Breast epithelium (tissue), 4 donors: ENCODE data around the gene DOK5. TPM values are rescaled to one million over a fixed set of nuclear protein-coding genes. Genes with fewer than 3 reads are reported as not detected.

Experiments
- DNase-seq, 2 donors: peaks; one replicate each; pipeline ENCODE4 v3.0.0-alpha.2; 2019; ENCODE audit warnings: low spot score in 2 of 2
- H3K27ac ChIP-seq, 2 donors: fragments of 200-600 bp; sonication (generic) in 1 of 2; one replicate each; pipeline ENCODE4 v1.5.1; 2016 to 2019; ENCODE audit warnings: mild to moderate bottlenecking in 1 of 2
- H3K27me3 ChIP-seq, 2 donors: fragments of 200-600 bp; sonication (generic) in 1 of 2; one replicate each; pipeline versions ENCODE4 v1.5.1 to v1.6.0; 2017 to 2019; ENCODE audit warnings: control low read depth in 1 of 2, mild to moderate bottlenecking in 1 of 2
- H3K36me3 ChIP-seq: fragments of 200-600 bp; one replicate; pipeline ENCODE4 v1.5.1; 2019
- H3K4me1 ChIP-seq, 2 donors: fragments of 200-600 bp; sonication (generic); one replicate each; pipeline ENCODE4 v1.5.1; 2016 to 2019; ENCODE audit warnings: control low read depth in 1 of 2
- H3K4me3 ChIP-seq, 3 donors: fragments of 200-600 bp; sonication (generic); 1 replicate in 2 of 3; 2 replicates in 1 of 3; pipeline ENCODE4 v1.5.1; 2016 to 2019; ENCODE audit warnings: mild to moderate bottlenecking in 3 of 3, moderate library complexity in 2 of 3
- H3K9me3 ChIP-seq, 2 donors: fragments of 200-600 bp; sonication (generic) in 1 of 2; one replicate each; pipeline ENCODE4 v1.5.1; 2016 to 2019; ENCODE audit warnings: control low read depth in 1 of 2
- CTCF ChIP-seq, 3 donors: fragments of 450-650 bp; IDR thresholded peaks; one replicate each; pipeline ENCODE4 v1.5.1; 2016 to 2017; ENCODE audit warnings: antibody characterized with exemption in 3 of 3, mild to moderate bottlenecking in 3 of 3, moderate library complexity in 3 of 3
- POLR2A ChIP-seq: fragments of 450-650 bp; IDR thresholded peaks from one replicate; pipeline ENCODE4 v1.6.1; 2016; ENCODE audit warnings: antibody characterized with exemption, mild to moderate bottlenecking, moderate library complexity
- POLR2AphosphoS5 ChIP-seq, 3 donors: sonication (generic); formaldehyde crosslinking; IDR thresholded peaks; one replicate each; pipeline ENCODE4 v1.6.1; 2017; ENCODE audit warnings: antibody characterized with exemption in 3 of 3
- intact Hi-C: fragments of 100-400 bp; cut with DNase I; formaldehyde crosslinking; loops from one replicate; pipeline ENCODE4 v1.15.1; 2023; ENCODE audit warnings: low total_unique reads
- total RNA-seq, 3 donors: library from RNA; depleted of rRNA; stranded (reverse); fragments of >200 nt; gene quantifications; one replicate each; pipeline ENCODE4 v1.1.0, GENCODE V29; 2016

The DOK5 gene
- total RNA-seq, 3 donors from 2014 or later = 2.0 to 4.0 (median 3.4) TPM

- H3K27ac ChIP-seq = no peak overlapping the region
- H3K36me3 ChIP-seq = no peaks in the 10 kb centered on the region
- H3K4me3 ChIP-seq = no peak overlapping the region
- intact Hi-C loops = no loop called here
- no peak for DNase-seq
- no peak for TF ChIP-seq POLR2A
- TF ChIP-seq POLR2AphosphoS5 (IDR thresholded peaks at IDR 0.05) = no peak
- peak in 2 of 3 donors; percentile 23 to 32 for TF ChIP-seq CTCF (IDR thresholded peaks at IDR 0.05)
- no peaks in the 10 kb centered on the region for H3K9me3 ChIP-seq
- peaks cover 0 to 17% of the 10 kb centered on the region in 2 donors for H3K27me3 ChIP-seq
- H3K4me1 ChIP-seq = no peaks in the 10 kb centered on the region
These were observed 205.7 kb downstream of the DOK5 start for GRCh38 chr20:54680872-54681619.

DNA sequence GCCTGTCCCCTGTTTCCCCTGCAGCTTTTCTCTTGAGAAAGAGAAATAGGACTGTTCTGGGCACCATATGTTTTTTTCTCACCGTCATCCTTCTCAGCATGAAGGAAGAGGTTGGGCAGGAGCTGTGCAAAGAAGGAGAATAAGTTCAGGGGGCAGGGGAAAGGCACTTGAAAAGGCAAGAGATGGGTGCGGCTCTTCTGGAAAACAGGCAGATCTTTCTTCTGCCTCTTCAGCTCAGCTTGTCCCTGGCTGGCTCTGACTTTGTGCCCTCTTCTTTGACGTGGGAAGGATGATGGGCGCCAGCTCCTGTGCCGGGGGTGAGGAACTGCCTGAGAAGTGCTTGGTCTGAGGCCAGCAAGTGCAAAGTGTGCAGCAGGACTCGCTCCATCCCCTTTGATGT is 206.5 kb downstream of the DOK5 start:
- no peak overlapping the region for H3K4me3 ChIP-seq
- H3K9me3 ChIP-seq = no peaks in the 10 kb centered on the region
- H3K27me3 ChIP-seq = peaks cover 0 to 17% of the 10 kb centered on the region in 2 donors
- no peaks in the 10 kb centered on the region for H3K4me1 ChIP-seq
- no peak for DNase-seq
- TF ChIP-seq CTCF (IDR thresholded peaks at IDR 0.05) = no peak
- no peak for TF ChIP-seq POLR2A
- no peak for TF ChIP-seq POLR2AphosphoS5 (IDR thresholded peaks at IDR 0.05)
- no peaks in the 10 kb centered on the region for H3K36me3 ChIP-seq
- intact Hi-C loops = no loop called here
- H3K27ac ChIP-seq = no peak overlapping the region

DNA sequence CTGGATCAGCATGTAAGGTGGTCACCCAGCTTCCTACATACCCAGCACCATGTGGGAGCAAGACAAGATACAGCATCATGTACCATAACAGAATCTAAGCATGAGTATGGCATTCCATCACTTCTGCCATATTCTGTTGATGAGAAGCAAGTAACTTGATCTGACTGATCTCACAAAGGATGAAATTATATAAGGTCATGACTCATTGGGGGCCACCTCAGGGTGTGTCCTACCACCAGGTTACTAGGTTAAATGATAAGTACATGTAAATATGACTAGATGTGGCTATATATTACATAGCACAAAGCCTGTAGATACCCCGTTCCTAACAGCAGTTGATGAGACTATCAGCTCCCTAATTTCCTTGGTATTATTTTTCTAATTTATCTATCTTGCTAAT is 213.1 kb downstream of the DOK5 start:
- Histone ChIP-seq H3K4me3 (no peak overlapping the region), H3K36me3 (no peaks in the 10 kb centered on the region), H3K27me3 (peaks cover 0 to 9% of the 10 kb centered on the region in 2 donors), H3K4me1 (no peaks in the 10 kb centered on the region), H3K27ac (no peak overlapping the region), H3K9me3 (no peaks in the 10 kb centered on the region)
- no peak for DNase-seq
- TF ChIP-seq POLR2A (no peak), POLR2AphosphoS5 (IDR thresholded peaks at IDR 0.05) (no peak), CTCF (IDR thresholded peaks at IDR 0.05) (no peak)
- intact Hi-C loops = no loop called here

GRCh38 chr20:54690323-54690722 is 214.9 kb downstream of the DOK5 start:
- Histone ChIP-seq H3K36me3 (no peaks in the 10 kb centered on the region), H3K4me1 (no peaks in the 10 kb centered on the region), H3K27me3 (peaks cover 0 to 5% of the 10 kb centered on the region in 2 donors), H3K27ac (no peak overlapping the region), H3K9me3 (no peaks in the 10 kb centered on the region), H3K4me3 (no peak overlapping the region)
- intact Hi-C loops = no loop called here
- TF ChIP-seq POLR2AphosphoS5 (IDR thresholded peaks at IDR 0.05) (no peak), CTCF (IDR thresholded peaks at IDR 0.05) (no peak), POLR2A (no peak)
- DNase-seq = no peak

DNA sequence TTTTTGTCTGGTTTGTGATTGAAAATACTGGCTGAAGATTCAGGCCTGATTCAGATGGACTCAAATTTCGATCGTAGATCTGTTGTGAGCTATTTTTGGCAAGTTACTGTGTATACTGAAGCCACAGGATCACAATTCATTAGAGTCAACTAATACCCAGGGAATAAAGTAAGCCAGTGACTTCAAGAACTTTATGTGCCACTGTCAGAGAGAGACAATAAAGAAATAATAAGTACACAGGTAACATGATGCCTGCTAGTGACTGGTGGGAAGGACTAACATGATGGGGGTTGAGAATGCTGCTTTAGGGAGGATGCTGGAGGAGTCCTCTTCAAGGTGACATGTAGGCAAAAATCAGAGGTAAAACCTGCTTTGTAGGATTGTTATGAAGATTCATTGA is 215.9 kb downstream of the DOK5 start:
- Histone ChIP-seq H3K27ac (no peak overlapping the region), H3K4me3 (no peak overlapping the region), H3K9me3 (no peaks in the 10 kb centered on the region), H3K4me1 (no peaks in the 10 kb centered on the region), H3K36me3 (no peaks in the 10 kb centered on the region), H3K27me3 (no peaks in the 10 kb centered on the region)
- intact Hi-C loops = no loop called here
- TF ChIP-seq CTCF (IDR thresholded peaks at IDR 0.05) (no peak), POLR2A (no peak), POLR2AphosphoS5 (IDR thresholded peaks at IDR 0.05) (no peak)
- DNase-seq = no peak
